Fibroblast of the aortic adventitia (primary cell): ENCODE results near the gene AKIRIN1. TPM values are rescaled to one million over a fixed set of nuclear protein-coding genes. Genes with fewer than 3 reads are reported as not detected.
"Not testable (repeated sequence)": the region's sequence is repeated elsewhere in the genome, so short reads cannot be mapped to it uniquely, and the experiment has no call there.

Experiments
- DNase-seq: peaks from one replicate; pipeline ENCODE4 v3.0.0-alpha.2; 2010; ENCODE audit warnings: low read depth
- H3K4me3 ChIP-seq: 2 replicates; pipeline ENCODE4 v1.5.1; 2011; ENCODE audit warnings: low read depth, mild to moderate bottlenecking, control low read depth, low read length, moderate library complexity
- total RNA-seq: library from RNA; depleted of rRNA; stranded (reverse); fragments of >200 nt; gene quantifications from 2 replicates; pipeline ENCODE4 v1.2.3, GENCODE V29; 2012; ENCODE audit warnings: low replicate concordance
- TF ChIP-seq, protein P1 (sequence below): IDR thresholded peaks from 2 replicates; pipeline ENCODE4 v1.5.1; 2011; ENCODE audit warnings: mild to moderate bottlenecking, low read length, control low read depth, inconsistent platforms; ENCODE audit not compliant: insufficient read depth

The AKIRIN1 gene
- total RNA-seq, 1 donor = 33.6 TPM

DNA sequence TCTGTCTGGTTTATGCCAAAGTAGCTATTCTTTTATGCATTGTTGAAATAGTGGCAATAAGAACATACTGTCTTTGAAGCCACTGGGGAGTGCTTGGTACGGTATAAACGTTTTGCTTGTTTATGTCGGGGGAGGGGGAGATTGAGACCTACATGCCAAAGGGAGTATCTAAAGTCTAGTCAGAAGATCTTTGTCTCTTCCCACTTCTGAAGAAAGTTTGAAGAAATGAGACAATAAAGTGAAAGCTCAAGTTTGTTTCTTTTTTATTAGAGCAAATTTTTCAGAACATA, 6.8 kb downstream of the AKIRIN1 start:
- TF ChIP-seq, protein P1, sequence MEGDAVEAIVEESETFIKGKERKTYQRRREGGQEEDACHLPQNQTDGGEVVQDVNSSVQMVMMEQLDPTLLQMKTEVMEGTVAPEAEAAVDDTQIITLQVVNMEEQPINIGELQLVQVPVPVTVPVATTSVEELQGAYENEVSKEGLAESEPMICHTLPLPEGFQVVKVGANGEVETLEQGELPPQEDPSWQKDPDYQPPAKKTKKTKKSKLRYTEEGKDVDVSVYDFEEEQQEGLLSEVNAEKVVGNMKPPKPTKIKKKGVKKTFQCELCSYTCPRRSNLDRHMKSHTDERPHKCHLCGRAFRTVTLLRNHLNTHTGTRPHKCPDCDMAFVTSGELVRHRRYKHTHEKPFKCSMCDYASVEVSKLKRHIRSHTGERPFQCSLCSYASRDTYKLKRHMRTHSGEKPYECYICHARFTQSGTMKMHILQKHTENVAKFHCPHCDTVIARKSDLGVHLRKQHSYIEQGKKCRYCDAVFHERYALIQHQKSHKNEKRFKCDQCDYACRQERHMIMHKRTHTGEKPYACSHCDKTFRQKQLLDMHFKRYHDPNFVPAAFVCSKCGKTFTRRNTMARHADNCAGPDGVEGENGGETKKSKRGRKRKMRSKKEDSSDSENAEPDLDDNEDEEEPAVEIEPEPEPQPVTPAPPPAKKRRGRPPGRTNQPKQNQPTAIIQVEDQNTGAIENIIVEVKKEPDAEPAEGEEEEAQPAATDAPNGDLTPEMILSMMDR = no peak
- DNase-seq = no peak
- no peak overlapping the region for H3K4me3 ChIP-seq

DNA sequence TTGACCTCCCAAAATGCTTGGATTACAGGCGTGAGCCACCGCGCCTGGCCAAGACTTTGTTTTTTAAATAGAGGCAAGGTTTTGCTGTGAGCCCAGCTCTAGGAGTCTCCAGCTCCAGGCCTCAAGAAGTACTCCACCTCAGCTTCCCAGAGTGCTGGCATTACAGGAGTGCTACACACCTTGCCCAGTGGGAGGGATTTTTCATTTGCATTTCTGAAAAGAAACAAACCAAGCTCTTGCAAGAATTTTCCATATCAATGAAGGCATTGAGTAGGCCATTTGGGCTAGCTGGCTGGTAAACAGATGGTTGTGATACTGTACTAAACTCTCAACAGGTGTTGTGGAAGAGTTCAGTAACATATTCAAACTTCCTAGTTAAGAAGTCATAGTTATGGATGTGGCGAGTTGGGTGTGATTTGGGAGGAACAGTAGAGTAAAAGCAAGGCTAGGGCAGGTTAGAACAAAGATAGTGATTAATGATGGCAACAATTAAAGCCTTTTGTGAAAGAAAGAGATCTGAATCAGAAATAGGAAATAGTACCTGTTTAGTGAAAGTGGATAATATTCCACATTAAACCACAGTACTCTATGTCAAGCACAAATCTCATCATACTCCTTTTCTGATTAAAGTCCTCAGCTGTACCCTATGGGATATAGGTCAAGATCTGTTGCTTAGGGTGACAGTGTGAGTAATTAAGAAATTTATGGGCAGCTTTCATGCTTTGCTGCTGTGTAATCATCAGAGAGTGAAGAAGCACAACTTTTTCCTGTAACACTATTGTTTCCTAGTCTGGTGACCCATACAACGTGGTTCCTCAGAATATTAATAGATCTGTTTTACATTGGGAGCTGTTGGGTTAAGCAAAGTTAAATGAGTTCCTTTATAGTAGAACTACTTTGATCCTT, 10.7 kb downstream of the AKIRIN1 start:
- TF ChIP-seq, protein P1 = no peak
- H3K4me3 ChIP-seq = no peak overlapping the region
- DNase-seq = no peak

DNA sequence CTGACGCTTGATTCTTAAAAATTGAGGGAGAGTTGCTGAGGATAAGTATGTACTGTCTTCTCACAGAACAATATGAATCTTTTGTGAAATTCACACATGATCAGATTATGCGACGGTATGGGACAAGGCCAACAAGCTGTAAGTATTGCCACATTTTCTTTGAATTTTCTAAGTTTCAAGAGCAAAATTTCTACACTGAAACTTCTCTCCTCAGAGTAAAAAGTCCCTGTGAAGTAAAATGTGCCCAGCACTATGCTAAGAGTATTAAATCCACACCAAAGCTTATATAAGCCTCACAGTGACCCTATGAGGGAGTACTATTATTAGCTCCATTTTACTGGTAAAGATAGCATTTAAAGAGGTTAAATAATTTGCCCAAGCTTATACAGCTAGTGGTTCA, 12.2 kb downstream of the AKIRIN1 start:
- TF ChIP-seq, protein P1 = no peak
- DNase-seq = peak; percentile 30
- no peak overlapping the region for H3K4me3 ChIP-seq

DNA sequence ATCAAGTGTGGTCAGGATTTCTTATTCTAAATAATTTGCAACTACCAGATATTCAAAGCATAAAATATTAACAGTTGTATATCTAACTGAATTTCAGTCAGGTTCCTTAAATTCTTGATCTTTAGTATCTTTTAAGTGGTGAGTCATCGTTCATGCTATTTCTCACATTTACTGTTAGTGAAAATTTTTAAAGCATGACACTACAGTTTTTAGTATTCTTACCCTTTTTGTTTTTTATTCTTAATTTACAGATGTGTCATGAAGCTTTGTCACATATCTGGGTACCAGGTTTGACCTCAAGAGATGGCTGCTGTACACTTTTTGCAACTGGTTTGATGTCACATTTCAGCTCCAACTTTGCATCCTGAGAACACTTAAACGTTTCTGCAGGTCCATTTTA, 12.7 kb downstream of the AKIRIN1 start:
- H3K4me3 ChIP-seq = no peak overlapping the region
- DNase-seq = peak; percentile 30
- TF ChIP-seq, protein P1 = no peak

DNA sequence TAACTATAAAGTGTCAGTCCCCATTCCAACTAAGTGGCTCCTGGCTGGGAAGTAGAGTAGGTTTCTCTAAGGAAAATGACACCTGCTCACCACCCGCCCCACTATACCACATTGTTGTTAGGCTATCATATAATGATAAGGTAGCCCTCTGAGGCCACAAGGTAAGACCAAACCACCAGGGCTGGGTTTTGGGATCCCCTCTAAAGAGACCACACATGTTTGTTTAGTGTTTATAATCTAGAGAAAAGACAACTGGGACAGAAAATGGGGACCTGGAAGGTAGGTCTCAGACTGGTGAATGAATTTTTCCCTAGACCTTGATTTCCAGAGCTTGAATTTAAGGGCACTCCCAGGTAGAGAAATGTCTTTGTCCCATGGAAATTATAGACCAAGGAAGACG, 15.2 kb downstream of the AKIRIN1 start:
- H3K4me3 ChIP-seq = no peak overlapping the region
- TF ChIP-seq, protein P1 = no peak

DNA sequence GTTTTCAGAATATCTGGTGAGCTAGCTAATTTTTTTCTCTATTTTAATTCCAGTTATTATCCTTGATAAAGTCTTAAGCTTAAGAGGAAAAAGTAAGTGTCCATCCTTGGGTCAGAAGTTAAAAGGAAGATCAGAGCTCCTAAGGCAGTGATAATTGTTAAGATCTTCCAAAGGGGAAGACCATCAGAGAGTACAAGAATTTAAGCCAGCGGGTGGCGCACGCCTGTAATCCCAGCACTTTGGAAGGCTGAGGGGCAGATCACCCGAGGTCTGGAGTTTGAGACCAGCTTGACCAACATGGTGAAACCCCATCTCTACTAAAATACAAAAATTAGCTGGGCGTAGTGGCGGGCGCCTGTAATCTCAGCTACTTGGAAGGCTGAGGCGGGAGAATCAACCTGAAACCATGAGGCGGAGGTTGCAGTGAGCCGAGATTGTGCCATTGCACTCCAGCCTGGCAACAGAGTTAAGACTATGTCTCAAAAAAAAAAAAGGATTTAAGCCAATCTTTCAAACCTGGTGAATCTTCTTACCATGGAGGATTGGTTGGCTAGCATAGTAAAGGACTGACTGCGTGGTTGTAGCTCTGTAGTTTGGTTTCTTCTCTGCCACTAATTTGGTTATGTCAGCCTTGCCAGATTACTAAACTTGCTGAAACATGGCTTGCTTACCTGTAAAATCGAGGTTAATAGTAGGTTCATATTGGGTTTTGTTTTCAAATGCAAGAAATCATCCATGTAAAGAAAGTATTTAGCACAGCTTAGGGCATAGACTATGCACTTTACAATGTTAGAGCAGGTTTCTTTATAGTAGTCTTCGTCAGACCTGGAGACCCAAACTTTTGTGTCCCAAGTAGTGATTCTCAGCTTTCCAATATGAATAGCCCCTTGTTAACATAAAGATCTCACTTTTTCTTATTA, 15.9 kb downstream of the AKIRIN1 start:
- no peak overlapping the region for H3K4me3 ChIP-seq
- TF ChIP-seq, protein P1 = no peak
- DNase-seq = no peak

More for the DNA sequence above, 15.2 kb downstream of the AKIRIN1 start:
- DNase-seq = no peak

DNA sequence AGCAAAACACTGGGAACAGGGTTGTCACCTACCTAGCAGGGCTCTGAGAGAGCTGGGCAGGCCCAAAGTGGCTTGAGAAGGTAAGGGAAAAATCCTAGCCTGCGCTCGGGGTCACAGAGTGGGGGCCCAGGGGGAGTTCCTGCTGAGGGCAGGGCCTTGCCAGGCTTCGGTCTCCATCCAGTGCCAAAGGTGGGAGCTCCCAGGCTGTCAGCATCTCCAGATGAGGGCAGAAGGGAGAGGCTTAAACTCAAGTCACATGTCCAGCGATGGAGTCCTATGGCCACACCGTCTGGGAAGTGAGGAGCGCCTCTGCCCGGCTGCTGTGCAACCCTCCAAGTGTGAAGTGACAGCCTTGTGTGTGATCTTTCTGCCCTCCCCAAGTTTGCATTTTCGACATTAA, 23.9 kb downstream of the AKIRIN1 start:
- H3K4me3 ChIP-seq, DNase-seq: not testable (repeated sequence)
